Cardiac muscle cell (in vitro differentiated cells and primary cell): ENCODE data around the gene PEX11B. TPM values are rescaled to one million over a fixed set of nuclear protein-coding genes. Genes with fewer than 3 reads are reported as not detected.

ENCODE experiments used
- DNase-seq, 2 donors: peaks; one replicate each; pipeline versions ENCODE4 v3.0.0 to v3.0.0-alpha.2; 2010 to 2017; ENCODE audit warnings: low read depth in 1 of 2, low spot score in 1 of 2
- H3K27ac ChIP-seq: fragments of 200-600 bp; sonication (generic); 2 replicates; pipeline ENCODE4 v1.5.1; 2016
- H3K27me3 ChIP-seq: fragments of 200-600 bp; sonication (generic); 2 replicates; pipeline ENCODE4 v1.6.0; 2016; ENCODE audit warnings: control low read depth
- H3K36me3 ChIP-seq: fragments of 200-600 bp; sonication (generic); 2 replicates; pipeline ENCODE4 v1.5.1; 2016; ENCODE audit warnings: control low read depth
- H3K4me1 ChIP-seq: fragments of 200-600 bp; sonication (generic); 2 replicates; pipeline ENCODE4 v1.8.1; 2017; ENCODE audit warnings: low read depth, mild to moderate bottlenecking, mixed run types
- H3K4me3 ChIP-seq: fragments of 200-600 bp; sonication (generic); 2 replicates; pipeline ENCODE4 v1.5.1; 2016; ENCODE audit warnings: mild to moderate bottlenecking
- H3K9me3 ChIP-seq: fragments of 200-600 bp; sonication (generic); 2 replicates; pipeline ENCODE4 v1.5.1; 2017; ENCODE audit warnings: low read depth, mild to moderate bottlenecking, control low read depth
- CTCF ChIP-seq: IDR thresholded peaks from 2 replicates; pipeline ENCODE4 v1.5.1; 2012; ENCODE audit warnings: low read depth, mild to moderate bottlenecking, low read length
- polyA plus RNA-seq: library from polyadenylated mRNA; unstranded; fragments of >200 nt; fragmentation: Nextera tagmentation; extraction: Ambion mirVana; gene quantifications from 2 replicates; pipeline ENCODE4 v1.2.1, GENCODE V29; 2016
- total RNA-seq: library from RNA; depleted of rRNA; stranded (reverse); fragments of >200 nt; gene quantifications from 2 replicates; pipeline ENCODE4 v1.2.3, GENCODE V29; 2016

PEX11B gene
- total and polyA plus RNA-seq, 2 experiments from 2014 or later = 28.2 to 42.3 TPM

GRCh38 chr1:145959957-145960467 is 41.5 kb upstream of the PEX11B start:
- Histone ChIP-seq H3K9me3 (no peaks in the 10 kb centered on the region), H3K27ac (peak overlapping the region; percentile 70), H3K4me1 (peaks cover 47% of the 10 kb centered on the region), H3K4me3 (peak overlapping the region; percentile 60), H3K36me3 (no peaks in the 10 kb centered on the region), H3K27me3 (peaks cover 3% of the 10 kb centered on the region)
- TF ChIP-seq CTCF = no peak
- no peak for DNase-seq

- no peak for DNase-seq
- Histone ChIP-seq H3K4me3 (no peak overlapping the region), H3K27me3 (peaks cover 3% of the 10 kb centered on the region), H3K36me3 (no peaks in the 10 kb centered on the region), H3K9me3 (no peaks in the 10 kb centered on the region), H3K4me1 (peaks cover 52% of the 10 kb centered on the region), H3K27ac (no peak overlapping the region)
- TF ChIP-seq CTCF = no peak
These were observed 40.8 kb upstream of the PEX11B start for GRCh38 chr1:145959333-145959732.

- Histone ChIP-seq H3K27me3 (peaks cover 3% of the 10 kb centered on the region), H3K4me1 (peaks cover 48% of the 10 kb centered on the region), H3K4me3 (no peak overlapping the region), H3K27ac (no peak overlapping the region), H3K9me3 (no peaks in the 10 kb centered on the region), H3K36me3 (no peaks in the 10 kb centered on the region)
- DNase-seq = no peak
- no peak for TF ChIP-seq CTCF
These were observed 40.2 kb upstream of the PEX11B start for GRCh38 chr1:145958734-145959133.

- peak within 1 kb of the TSS; percentile 73 for H3K4me3 ChIP-seq
- peak; percentile 98 to 99 for DNase-seq
- H3K27ac ChIP-seq = peak within 1 kb of the TSS; percentile 99
- peaks cover 38% of the 10 kb centered on the region for H3K4me1 ChIP-seq
- TF ChIP-seq CTCF = no peak
- no peaks in the 10 kb centered on the region for H3K9me3 ChIP-seq
- H3K36me3 ChIP-seq = no peaks in the 10 kb centered on the region
- peaks cover 3% of the 10 kb centered on the region for H3K27me3 ChIP-seq
These were observed 39.2 kb upstream of the PEX11B start, which contains the start of gene LIX1L for GRCh38 chr1:145957443-145958319. TSS of gene LIX1L (minus strand) at chr1:145958017. CDS start at chr1:145957927, 90 bp downstream.

DNA sequence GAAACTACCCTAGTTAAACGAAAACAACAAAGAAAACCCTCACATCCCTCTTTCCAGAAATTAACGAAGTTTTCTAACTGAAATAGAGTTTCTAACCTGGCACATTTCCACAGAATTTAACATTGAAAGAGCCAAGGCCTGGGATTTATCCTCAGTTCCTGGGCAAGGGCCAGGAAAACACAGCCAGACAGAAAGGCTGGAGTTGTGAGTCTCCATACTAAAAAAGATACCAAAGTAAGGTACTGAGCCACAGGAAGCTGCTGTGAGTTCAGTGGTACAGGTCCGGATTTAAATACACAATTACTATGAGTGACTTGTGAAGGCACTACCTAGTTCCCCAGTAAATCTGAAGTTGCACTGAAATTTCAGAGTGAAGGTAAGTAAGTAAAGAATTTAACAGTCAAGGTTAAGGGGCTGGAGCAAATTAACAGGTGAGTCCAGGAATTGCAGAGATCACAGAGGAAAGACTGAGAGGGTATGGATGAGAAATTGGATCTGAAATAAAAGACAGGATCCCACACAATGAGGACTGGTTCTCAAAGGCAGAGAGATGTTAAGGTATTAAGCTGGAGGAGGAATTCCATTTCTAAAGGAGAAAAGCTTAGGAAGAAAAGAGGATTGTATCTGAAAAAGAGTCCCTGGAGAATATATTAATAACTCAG is 38.4 kb upstream of the PEX11B start:
- H3K36me3 ChIP-seq = no peaks in the 10 kb centered on the region
- no peak for TF ChIP-seq CTCF

More for the DNA sequence above, 38.4 kb upstream of the PEX11B start:
- Histone ChIP-seq H3K27me3 (peaks cover 3% of the 10 kb centered on the region), H3K27ac (peak overlapping the region; percentile 99), H3K4me1 (peaks cover 35% of the 10 kb centered on the region), H3K9me3 (no peaks in the 10 kb centered on the region), H3K4me3 (peak overlapping the region; percentile 73)
- peak in 1 of 2 donors; percentile 80 for DNase-seq
